Measurements from ENCODE around the gene CUL9. TPM values are rescaled to one million over a fixed set of nuclear protein-coding genes. Genes with fewer than 3 reads are reported as not detected.

Gene CUL9
- total RNA-seq, 4 donors from 2014 or later, result 41.1 to 69.9 (median 50.3) TPM

GRCh38 chr6:43253401-43253800 lies 71.4 kb downstream of the CUL9 start:
- H3K9me3 ChIP-seq, result no peaks in the 10 kb centered on the region
- intact Hi-C loops (cut with DNase I; ENCODE audit: low total_unique reads) (no loop called here), in situ Hi-C loops (cut with MboI; ENCODE audit: low pct_ligation_motif_present in 1 of 4, low pct_unique_long_range_greater_than_20kb in 1 of 4, low sequenced_read_pairs in 3 of 4) (no loop called here)
- no peaks in the 10 kb centered on the region for H3K36me3 ChIP-seq
- no peak for DNase-seq
- peaks cover 29% of the 10 kb centered on the region for H3K27me3 ChIP-seq
- TF ChIP-seq POLR2AphosphoS5 (IDR thresholded peaks at IDR 0.05) (no peak), POLR2A (IDR thresholded peaks at IDR 0.05) (no peak), CTCF (IDR thresholded peaks at IDR 0.05) (no peak)
- H3K4me1 ChIP-seq, result peaks cover 0 to 4% (median 0%) of the 10 kb centered on the region in 4 donors
- H3K27ac ChIP-seq, result no peak overlapping the region
- no peak overlapping the region for H3K4me3 ChIP-seq
- WGBS, 2 donors (ENCODE audit: low coverage in 1 of 2), result 95% methylated on average over 11 of the region's 11 CpGs; no CpG with 5 or more reads in 1 of the 2 donors

GRCh38 chr6:43254138-43254817 lies 72.3 kb downstream of the CUL9 start:
- H3K9me3 ChIP-seq, result no peaks in the 10 kb centered on the region
- H3K36me3 ChIP-seq, result no peaks in the 10 kb centered on the region
- no peak overlapping the region for H3K27ac ChIP-seq
- in situ Hi-C loops (cut with MboI; ENCODE audit: low pct_ligation_motif_present in 1 of 4, low pct_unique_long_range_greater_than_20kb in 1 of 4, low sequenced_read_pairs in 3 of 4), result no loop called here
- WGBS, 2 donors (ENCODE audit: low coverage in 1 of 2), result 87% methylated on average over 13 of the region's 15 CpGs; no CpG with 5 or more reads in 1 of the 2 donors
- DNase-seq, result no peak
- intact Hi-C loops (cut with DNase I; ENCODE audit: low total_unique reads), result no loop called here
- peaks cover 0 to 4% (median 0%) of the 10 kb centered on the region in 4 donors for H3K4me1 ChIP-seq
- TF ChIP-seq CTCF (IDR thresholded peaks at IDR 0.05) (no peak), EP300 (IDR thresholded peaks at IDR 0.05; ENCODE audit: low read depth) (no peak)
- H3K4me3 ChIP-seq, result no peak overlapping the region
- H3K27me3 ChIP-seq, result peaks cover 24% of the 10 kb centered on the region

- Histone ChIP-seq H3K36me3 (no peaks in the 10 kb centered on the region), H3K4me3 (no peak overlapping the region), H3K27me3 (peaks cover 24% of the 10 kb centered on the region), H3K4me1 (peaks cover 0 to 4% (median 0%) of the 10 kb centered on the region in 4 donors), H3K9me3 (no peaks in the 10 kb centered on the region), H3K27ac (no peak overlapping the region)
- in situ Hi-C loops (cut with MboI; ENCODE audit: low pct_ligation_motif_present in 1 of 4, low pct_unique_long_range_greater_than_20kb in 1 of 4, low sequenced_read_pairs in 3 of 4) (no loop called here), intact Hi-C loops (cut with DNase I; ENCODE audit: low total_unique reads) (no loop called here)
- WGBS, 2 donors (ENCODE audit: low coverage in 1 of 2), result 83 to 86% methylated on average over 8 to 11 of the region's 11 CpGs
- no peak for TF ChIP-seq POLR2AphosphoS5 (IDR thresholded peaks at IDR 0.05)
- TF ChIP-seq POLR2A (IDR thresholded peaks at IDR 0.05), result no peak
- TF ChIP-seq CTCF (IDR thresholded peaks at IDR 0.05), result no peak
- no peak for TF ChIP-seq EP300 (IDR thresholded peaks at IDR 0.05; ENCODE audit: low read depth)
- DNase-seq, result no peak
These were observed 72.8 kb downstream of the CUL9 start for GRCh38 chr6:43254846-43255245.

GRCh38 chr6:43255408-43256054 lies 73.5 kb downstream of the CUL9 start:
- in situ Hi-C loops (cut with MboI; ENCODE audit: low pct_ligation_motif_present in 1 of 4, low pct_unique_long_range_greater_than_20kb in 1 of 4, low sequenced_read_pairs in 3 of 4), result no loop called here
- no peaks in the 10 kb centered on the region for H3K36me3 ChIP-seq
- TF ChIP-seq POLR2A (IDR thresholded peaks at IDR 0.05), result no peak
- no peak for TF ChIP-seq EP300 (IDR thresholded peaks at IDR 0.05; ENCODE audit: low read depth)
- TF ChIP-seq CTCF (IDR thresholded peaks at IDR 0.05), result no peak
- TF ChIP-seq POLR2AphosphoS5 (IDR thresholded peaks at IDR 0.05), result no peak
- no peak for DNase-seq
- WGBS, 2 donors (ENCODE audit: low coverage in 1 of 2), result 86 to 100% methylated on average over 4 to 11 of the region's 11 CpGs
- peaks cover 24% of the 10 kb centered on the region for H3K27me3 ChIP-seq
- no peaks in the 10 kb centered on the region for H3K9me3 ChIP-seq
- no peak overlapping the region for H3K27ac ChIP-seq
- no peak overlapping the region for H3K4me3 ChIP-seq
- intact Hi-C loops (cut with DNase I; ENCODE audit: low total_unique reads), result no loop called here
- H3K4me1 ChIP-seq, result peaks cover 0 to 4% (median 0%) of the 10 kb centered on the region in 4 donors
